Epithelial cell of proximal tubule (primary cell): Measurements from ENCODE around the gene GATA6. TPM values are rescaled to one million over a fixed set of nuclear protein-coding genes. Genes with fewer than 3 reads are reported as not detected.

Experiments used
- DNase-seq: peaks from one replicate; pipeline ENCODE4 v3.0.0-alpha.2; 2011; ENCODE audit warnings: low read depth
- H3K4me3 ChIP-seq: 2 replicates; pipeline ENCODE4 v1.5.1; 2011; ENCODE audit warnings: low read depth, mild to moderate bottlenecking, low read length
- total RNA-seq: library from RNA; depleted of rRNA; stranded (reverse); fragments of >200 nt; gene quantifications from 2 replicates; pipeline ENCODE4 v1.2.3, GENCODE V29; 2015
- TF ChIP-seq, protein P1 (sequence below): conservative IDR thresholded peaks from 2 replicates; pipeline ENCODE4 v1.5.1; 2012; ENCODE audit warnings: low read depth, mild to moderate bottlenecking, low read length

The GATA6 gene
- total RNA-seq, 1 donor from 2014 or later, result 1.2 TPM

GRCh38 chr18:22197668-22198067 lies 28.3 kb downstream of the GATA6 start:
- no peak overlapping the region for H3K4me3 ChIP-seq
- TF ChIP-seq, protein P1, sequence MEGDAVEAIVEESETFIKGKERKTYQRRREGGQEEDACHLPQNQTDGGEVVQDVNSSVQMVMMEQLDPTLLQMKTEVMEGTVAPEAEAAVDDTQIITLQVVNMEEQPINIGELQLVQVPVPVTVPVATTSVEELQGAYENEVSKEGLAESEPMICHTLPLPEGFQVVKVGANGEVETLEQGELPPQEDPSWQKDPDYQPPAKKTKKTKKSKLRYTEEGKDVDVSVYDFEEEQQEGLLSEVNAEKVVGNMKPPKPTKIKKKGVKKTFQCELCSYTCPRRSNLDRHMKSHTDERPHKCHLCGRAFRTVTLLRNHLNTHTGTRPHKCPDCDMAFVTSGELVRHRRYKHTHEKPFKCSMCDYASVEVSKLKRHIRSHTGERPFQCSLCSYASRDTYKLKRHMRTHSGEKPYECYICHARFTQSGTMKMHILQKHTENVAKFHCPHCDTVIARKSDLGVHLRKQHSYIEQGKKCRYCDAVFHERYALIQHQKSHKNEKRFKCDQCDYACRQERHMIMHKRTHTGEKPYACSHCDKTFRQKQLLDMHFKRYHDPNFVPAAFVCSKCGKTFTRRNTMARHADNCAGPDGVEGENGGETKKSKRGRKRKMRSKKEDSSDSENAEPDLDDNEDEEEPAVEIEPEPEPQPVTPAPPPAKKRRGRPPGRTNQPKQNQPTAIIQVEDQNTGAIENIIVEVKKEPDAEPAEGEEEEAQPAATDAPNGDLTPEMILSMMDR, result no peak
- DNase-seq, result no peak

DNA sequence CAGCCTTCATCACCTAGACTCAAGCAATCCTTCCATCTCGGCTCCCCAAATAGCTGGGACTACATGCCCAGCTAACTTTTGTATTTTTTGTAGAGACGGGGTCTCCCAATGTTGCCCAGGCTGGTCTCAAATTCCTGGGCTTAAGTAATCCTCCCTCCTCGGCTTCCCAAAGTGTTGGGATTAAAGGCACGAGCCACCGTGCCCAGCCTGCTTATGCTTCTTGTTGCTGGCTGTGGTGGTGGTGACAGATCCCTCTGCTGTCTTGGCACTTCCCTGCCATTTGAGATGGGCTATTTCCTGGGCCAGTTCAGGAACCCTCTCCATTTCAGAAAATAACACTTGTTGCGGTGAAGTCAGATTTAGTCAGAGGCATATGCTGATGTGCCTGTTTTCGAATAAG lies 28.8 kb downstream of the GATA6 start:
- DNase-seq, result no peak
- TF ChIP-seq, protein P1, result no peak
- no peak overlapping the region for H3K4me3 ChIP-seq

DNA sequence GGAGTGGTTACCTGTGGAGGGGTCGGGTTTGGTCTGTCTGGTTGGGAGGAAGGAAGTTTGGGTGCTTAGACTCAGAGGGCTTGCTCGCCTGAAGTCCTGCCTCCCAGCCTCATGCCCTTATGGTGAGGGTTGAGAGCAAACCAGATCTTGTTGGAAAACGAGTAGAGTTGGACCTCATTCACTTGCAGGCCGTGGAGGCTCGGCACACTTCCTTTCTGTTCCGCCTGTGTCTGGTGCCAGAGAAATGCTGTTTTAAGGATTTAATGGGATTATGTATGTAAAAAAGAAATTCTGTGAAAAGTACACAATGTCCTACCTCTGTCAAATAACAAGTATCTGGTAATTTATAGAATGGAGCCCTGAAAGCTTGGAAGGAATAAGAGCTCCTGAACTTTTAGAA lies 29.6 kb downstream of the GATA6 start:
- TF ChIP-seq, protein P1, result no peak
- H3K4me3 ChIP-seq, result no peak overlapping the region

GRCh38 chr18:22200611-22201225 lies 31.3 kb downstream of the GATA6 start:
- TF ChIP-seq, protein P1, result no peak
- DNase-seq, result no peak
- H3K4me3 ChIP-seq, result no peak overlapping the region

More for the DNA sequence above, 29.6 kb downstream of the GATA6 start:
- DNase-seq, result no peak

- H3K4me3 ChIP-seq, result no peak overlapping the region
- TF ChIP-seq, protein P1, result no peak
- no peak for DNase-seq
These were observed 33.6 kb downstream of the GATA6 start for GRCh38 chr18:22203035-22203434.

DNA sequence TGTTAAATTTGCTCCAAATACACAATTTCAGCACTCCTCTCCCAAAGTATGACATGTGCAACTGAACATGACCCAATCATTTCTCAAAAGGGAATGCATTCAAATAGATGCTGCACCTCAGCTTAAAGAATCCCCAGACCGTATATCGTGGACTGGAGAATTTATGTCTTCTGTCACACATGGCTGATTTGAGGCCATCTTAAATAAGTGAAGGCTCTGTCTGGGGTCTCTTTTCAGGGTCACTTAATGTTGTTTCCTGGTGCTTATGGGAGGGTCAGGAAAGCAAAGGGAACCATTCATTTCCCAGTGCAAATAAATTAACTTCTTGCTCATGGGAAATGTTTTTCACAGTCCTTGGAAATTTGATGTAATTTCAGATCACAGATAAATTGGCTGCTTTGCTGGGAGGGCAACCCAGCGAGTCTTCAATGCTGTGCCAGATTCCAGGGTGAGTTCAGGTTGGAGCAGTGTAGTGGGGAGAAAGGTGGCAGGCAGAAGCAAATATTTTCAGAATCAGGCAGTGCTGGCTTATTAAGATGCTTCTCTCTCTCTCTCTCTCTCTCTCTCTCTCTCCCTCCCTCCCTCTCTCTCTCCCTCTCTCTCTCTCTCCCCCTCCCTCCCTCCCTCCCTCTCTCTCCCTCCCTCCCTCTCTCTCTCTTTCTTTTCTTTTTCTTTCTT lies 34.3 kb downstream of the GATA6 start:
- TF ChIP-seq, protein P1, result no peak
- no peak for DNase-seq
- no peak overlapping the region for H3K4me3 ChIP-seq

- no peak overlapping the region for H3K4me3 ChIP-seq
- no peak for DNase-seq
- TF ChIP-seq, protein P1, result no peak
These were observed 34.8 kb downstream of the GATA6 start for GRCh38 chr18:22204214-22204536.
